ENCODE measurements around the gene MAT2A.
"Not testable (repeated sequence)": the region's sequence is repeated elsewhere in the genome, so short reads cannot be mapped to it uniquely, and the experiment has no call there.

The MAT2A gene

GRCh38 chr2:85547859-85548607, 9.1 kb downstream of the MAT2A start:
- DNase-seq, result peak; percentile 44

- no peak for DNase-seq
Observed at GRCh38 chr2:85548608-85548900, 9.6 kb downstream of the MAT2A start.

GRCh38 chr2:85549095-85549494, 10.1 kb downstream of the MAT2A start:
- DNase-seq, result no peak

- DNase-seq, result peak; percentile 78
Observed at GRCh38 chr2:85549826-85550225, 10.9 kb downstream of the MAT2A start.

DNA sequence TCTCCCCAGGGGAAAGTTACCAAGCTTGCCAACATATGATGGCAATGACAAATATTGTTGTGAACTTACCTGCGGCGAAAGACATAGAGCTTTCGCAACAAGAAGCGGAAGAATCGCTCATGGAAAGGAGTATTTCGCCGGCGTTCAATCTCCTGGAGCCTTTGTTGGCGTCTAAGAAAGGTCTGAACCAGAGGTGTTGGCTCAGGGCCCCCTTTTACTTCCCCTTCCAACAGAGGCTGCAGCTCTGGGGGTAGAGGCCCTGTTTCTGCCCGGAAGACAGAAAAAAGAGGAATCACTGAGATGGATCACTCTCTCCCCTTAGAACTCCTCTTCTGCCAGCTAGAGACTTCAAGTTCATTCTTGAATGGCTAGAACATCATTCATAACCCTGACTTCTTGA, 11.5 kb downstream of the MAT2A start:
- DNase-seq, result no peak

DNA sequence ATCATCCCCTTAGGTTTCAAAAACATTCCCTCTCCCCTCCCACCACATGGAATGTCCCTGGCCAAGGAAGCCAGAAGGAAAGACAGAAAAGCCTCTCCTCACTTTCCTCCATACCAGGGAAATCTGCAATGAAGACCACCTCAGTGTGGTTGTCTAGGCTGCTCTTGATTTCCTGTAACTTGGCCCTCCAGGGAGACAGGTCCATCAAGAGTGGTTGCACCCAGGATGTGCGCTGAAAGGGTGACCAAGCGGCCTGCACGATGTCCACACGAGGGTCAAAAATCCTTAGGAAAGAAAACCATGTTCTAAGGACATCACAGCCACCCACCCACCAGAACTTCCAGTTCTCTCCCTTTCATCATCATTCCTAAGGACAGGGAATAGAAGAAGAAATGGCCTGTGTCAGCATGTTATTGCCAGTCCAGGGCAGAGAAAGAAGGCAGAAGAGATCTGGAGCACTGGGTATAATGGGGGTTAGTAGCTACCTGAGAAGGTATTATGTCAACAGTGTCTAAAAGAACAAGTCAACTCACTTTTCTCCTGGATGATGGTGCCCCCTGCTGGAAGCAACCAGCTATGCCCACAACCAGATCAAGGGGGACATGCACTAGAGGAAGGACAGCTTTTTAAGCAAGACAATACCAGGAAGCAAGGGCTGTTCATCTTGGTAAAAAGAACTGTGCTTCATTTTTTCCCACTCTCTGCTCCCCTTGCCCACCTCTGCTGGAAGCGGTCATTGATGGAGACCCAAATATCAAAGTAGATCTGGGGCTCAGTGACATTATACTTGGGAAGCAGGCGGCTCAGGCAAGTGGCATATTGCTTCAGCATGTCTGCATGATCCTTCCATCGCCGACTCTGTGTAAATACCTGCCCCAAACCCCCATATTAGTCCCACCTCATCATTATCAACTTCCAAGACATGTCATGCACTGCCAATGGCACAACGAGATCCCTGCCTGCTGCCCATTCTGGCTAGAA, 13.0 kb downstream of the MAT2A start:
- DNase-seq, result peak; percentile 89

GRCh38 chr2:85553184-85553583, 14.2 kb downstream of the MAT2A start:
- DNase-seq, result no peak

- DNase-seq, result no peak
Observed at GRCh38 chr2:85554980-85555612, 16.1 kb downstream of the MAT2A start.

GRCh38 chr2:85557130-85557529, 18.2 kb downstream of the MAT2A start:
- DNase-seq, result no peak

DNA sequence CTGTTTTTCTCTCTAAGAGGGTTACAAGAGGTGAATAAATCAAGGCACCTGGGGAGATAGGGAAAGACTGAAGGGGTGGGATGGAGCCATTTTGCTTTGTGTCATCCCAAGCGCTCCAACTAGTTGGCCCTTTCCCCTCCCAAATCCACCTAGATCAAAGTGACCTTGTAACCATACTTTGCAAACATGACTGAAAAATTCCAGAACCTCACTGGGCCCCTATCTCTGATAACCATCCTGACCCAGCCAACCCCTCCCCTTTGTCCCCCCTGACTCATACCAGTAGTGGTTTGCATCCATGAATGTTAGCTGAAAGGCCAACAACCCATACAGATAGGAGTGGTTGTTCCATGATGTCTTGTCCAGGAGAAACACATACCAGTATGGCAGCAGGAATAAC, 19.2 kb downstream of the MAT2A start:
- no peak for DNase-seq

DNA sequence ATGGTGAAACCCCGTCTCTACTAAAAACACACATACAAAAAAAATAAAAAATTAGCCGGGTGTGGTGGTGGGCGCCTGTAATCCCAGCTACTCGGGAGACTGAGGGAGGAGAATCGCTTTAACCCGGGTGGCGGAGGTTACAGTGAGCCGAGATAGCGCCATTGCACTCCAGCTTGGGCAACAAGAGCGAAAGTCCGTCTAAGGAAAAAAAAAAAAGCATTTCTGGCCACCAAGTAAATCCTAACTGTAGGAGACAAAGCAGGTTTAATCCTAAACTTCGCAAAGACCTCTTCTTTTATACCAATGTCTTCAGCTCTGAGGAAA, 21.4 kb downstream of the MAT2A start:
- DNase-seq, result not testable (repeated sequence)

DNA sequence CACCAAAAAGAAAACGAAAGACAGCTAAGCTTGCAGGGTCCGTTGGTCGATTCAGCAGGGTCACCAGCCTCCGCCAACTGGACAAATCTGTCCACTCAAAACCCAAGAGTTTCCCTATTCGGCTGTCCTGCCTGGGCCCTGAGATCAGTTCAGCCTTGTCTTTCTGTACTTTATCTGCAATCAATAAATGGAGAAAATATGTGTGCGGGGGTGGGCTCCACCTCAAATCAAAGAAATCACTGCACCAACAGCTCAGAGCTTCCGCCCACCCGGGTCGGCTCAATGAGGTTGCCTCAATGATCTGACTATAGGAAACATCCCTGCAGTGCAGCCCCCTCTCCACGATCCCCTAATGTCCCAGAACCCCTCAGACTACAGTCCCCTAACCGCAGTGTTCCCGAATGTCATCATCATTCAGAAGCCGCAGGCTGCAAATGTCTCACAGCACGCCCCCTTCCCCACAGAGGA, 21.9 kb downstream of the MAT2A start:
- DNase-seq, result no peak

GRCh38 chr2:85561280-85562212, 22.6 kb downstream of the MAT2A start, which contains the start of gene GGCX:
TSS of gene GGCX (minus strand) at chr2:85561493. CDS start at chr2:85561428, 65 bp downstream.
- peak; percentile 98 for DNase-seq

DNA sequence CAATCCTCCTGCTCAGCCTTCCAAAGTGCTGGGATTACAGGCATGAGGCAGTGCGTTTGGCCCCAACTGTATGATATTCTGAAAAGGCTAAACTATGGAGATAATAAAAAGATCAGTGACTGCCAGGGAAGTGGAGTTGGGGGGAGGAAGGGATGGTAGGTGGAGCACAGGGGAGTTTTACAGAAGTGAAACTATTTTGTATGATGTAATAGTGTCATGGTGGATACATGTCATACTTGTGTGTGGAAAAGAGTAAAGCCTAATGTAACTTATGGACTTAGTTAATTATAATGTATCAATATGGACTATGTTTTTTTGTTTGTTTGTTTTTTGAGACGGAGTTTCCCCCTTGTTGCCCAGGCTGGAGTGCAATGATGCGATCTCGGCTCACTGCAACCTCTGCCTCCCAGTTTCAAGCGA, 25.2 kb downstream of the MAT2A start:
- no peak for DNase-seq

- DNase-seq, result no peak
Observed at GRCh38 chr2:85566265-85566664, 27.3 kb downstream of the MAT2A start.

GRCh38 chr2:85575739-85576138, 36.8 kb downstream of the MAT2A start:
- DNase-seq, result no peak

- no peak for DNase-seq
Observed at GRCh38 chr2:85577063-85577385, 38.1 kb downstream of the MAT2A start.

DNA sequence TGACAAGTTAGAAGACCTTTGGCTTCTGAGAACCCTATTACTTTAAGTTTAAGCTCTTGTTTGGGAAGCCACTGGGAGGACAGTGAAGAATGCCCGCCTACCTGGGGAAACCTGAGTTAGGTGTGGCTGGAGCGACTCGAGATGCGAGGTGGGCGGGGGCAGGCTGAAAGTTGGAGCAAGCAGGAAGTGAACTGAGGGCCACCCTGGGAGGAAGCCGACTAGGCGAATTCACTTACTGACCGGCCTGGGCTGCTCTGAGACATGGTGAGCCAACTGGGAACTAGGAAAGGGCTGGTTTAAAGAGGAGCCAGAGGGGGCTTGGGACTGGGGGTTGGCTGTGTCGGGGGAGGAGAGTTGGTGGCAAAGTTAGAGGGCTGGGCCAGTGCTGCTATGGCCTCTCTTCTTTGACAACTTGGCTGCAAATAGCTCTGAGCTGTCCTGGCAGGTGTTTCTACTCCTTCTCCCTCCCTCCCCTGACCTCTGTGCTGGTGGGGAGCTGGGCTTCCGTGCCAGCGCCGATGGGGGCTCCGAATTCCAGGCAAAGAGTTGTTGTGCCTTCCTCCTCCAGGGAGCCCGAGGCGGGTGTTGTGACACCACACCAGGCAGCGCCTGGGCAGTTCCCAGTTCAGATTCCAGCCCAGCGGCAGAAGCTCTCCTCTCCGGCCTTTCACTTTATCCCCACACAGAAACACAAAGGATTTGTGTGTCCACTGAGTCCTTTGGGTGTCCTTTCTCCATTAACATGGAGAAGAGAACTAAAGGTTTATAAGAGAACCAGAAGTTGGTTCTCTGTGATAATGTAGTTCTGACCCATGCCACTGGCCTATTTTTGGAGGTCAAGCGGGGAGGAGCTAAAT, 38.6 kb downstream of the MAT2A start, which contains the start of gene VAMP8:
TSS of gene VAMP8 (plus strand) at position 201 of the 857 bp plus-strand sequence. CDS start at position 262, 61 bp downstream.
- no peak for DNase-seq

DNA sequence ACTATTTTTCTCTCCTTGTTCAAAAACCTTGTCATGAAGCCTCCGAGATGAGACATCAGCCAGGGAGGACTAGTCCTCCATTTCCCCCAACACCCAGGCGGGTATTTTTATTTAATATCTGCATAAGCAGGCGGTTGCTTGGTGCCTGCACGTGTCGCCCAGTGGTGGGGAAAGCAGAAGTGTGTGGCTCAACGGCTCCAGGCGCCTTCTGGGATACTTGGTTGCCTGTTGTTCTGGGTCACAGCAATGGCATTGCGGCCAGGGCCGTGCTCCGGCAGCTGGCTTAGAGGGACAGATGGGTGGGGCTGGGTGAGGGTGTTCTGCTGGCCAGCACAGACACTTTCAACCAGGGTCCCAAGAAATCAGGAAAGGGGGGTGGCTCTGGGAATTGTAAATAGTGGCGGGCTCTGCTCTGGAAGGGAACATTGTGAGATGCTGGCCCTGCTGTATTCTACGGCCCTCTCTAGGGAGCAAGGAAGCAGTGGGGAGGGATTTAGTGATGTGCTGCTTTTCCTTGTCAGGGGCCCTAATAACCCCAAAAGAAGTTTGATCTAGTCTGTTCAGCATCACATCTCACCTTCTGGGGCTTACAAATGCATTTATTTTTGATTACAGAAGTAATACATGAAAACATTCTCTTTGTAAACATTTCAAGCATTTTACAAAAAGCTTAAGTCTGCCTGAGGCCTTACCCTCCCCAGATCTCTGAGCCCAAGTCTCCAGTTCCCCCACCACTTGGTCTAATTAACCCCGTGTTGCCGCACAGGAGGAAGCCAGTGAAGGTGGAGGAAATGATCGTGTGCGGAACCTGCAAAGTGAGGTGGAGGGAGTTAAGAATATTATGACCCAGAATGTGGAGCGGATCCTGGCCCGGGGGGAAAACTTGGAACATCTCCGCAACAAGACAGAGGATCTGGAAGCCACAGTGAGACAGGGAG, 39.5 kb downstream of the MAT2A start:
- no peak for DNase-seq

- DNase-seq, result no peak
Observed at GRCh38 chr2:85579266-85579935, 40.4 kb downstream of the MAT2A start.

Data from NCI-H82 (cell line).